Measurements from ENCODE around the gene SLC12A6. TPM values are rescaled to one million over a fixed set of nuclear protein-coding genes. Genes with fewer than 3 reads are reported as not detected.

The SLC12A6 gene
- total and polyA plus RNA-seq, 2 of the 13 experiments (the other 11 are each of a cell fraction or from before 2014, with no cell fraction given), result 15.2 to 30.1 TPM

- CTCF ChIA-PET (ENCODE audit: low intra/inter-chr PET ratio, low total read pairs), result no interaction called here
- Histone ChIP-seq H4K20me1 (ENCODE audit: insufficient read depth, low read length) (no peaks in the 10 kb centered on the region), H3K4me2 (ENCODE audit: low read depth, low read length) (no peak overlapping the region), H3K36me3 (replicated peaks in 1 of 2; ENCODE audit: control insufficient read depth in 1 of 2, insufficient read depth in 2 of 2, low read length in 2 of 2) (0 out of 5 replicates have a peak, but pooled peaks cover 0 to 5% of the 10 kb centered on the region in 2 experiments), H3K4me3 (replicated peaks in 1 of 3; ENCODE audit: insufficient read depth in 1 of 3, low read depth in 2 of 3, low read length in 3 of 3) (no peak overlapping the region), H3K27me3 (ENCODE audit: control insufficient read depth in 1 of 2, insufficient read depth in 2 of 2, low read length in 2 of 2) (no peaks in the 10 kb centered on the region), H3K9ac (ENCODE audit: insufficient read depth, low read depth, low read length) (no peak overlapping the region), H3K4me1 (ENCODE audit: insufficient read depth, low read length) (no peaks in the 10 kb centered on the region), H2AFZ (ENCODE audit: low read length) (no peak overlapping the region), H3K9me3 (ENCODE audit: low read length) (no peaks in the 10 kb centered on the region), H3K79me2 (ENCODE audit: insufficient read depth, low read length) (no peaks in the 10 kb centered on the region), H3K27ac (ENCODE audit: extremely low read length, insufficient read depth, low read length) (no peak overlapping the region)
- in situ Hi-C loops (cut with HindIII; ENCODE audit: extremely low pct_ligation_motif_present, low pct_unique_long_range_greater_than_20kb) (no loop called here), intact Hi-C loops (cut with micrococcal nuclease; ENCODE audit: unreplicated experiment) (no loop called here)
- TF ChIP-seq MAFF (IDR thresholded peaks at IDR 0.05; ENCODE audit: low read depth, low read length), result no peak
- TF ChIP-seq ZBTB49 (CRISPR knock-in tag; IDR thresholded peaks at IDR 0.05; ENCODE audit: borderline replicate concordance), result no peak
- TF ChIP-seq ZNF121 (CRISPR knock-in tag; IDR thresholded peaks at IDR 0.05), result no peak
- TF ChIP-seq ZNF577 (CRISPR knock-in tag; IDR thresholded peaks at IDR 0.05; ENCODE audit: borderline replicate concordance, low read depth), result no peak
- TF ChIP-seq RBFOX2 (IDR thresholded peaks at IDR 0.05; ENCODE audit: low read depth, low read length), result no peak
- TF ChIP-seq EZH2 (conservative IDR thresholded peaks at IDR 0.05; ENCODE audit: low read depth, low read length), result no peak
- no peak for TF ChIP-seq NFAT5 (CRISPR knock-in tag; IDR thresholded peaks at IDR 0.05)
- TF ChIP-seq KAT2B (IDR thresholded peaks at IDR 0.05; ENCODE audit: borderline replicate concordance, low read depth, low read length), result no peak
- no peak for FAIRE-seq
- no TSS peak for BruUV-seq (replicated peaks)
- no peak for DNase-seq (ENCODE audit: low spot score)
- ATAC-seq, result no peak
- POLR2A ChIA-PET, result no interaction called here
Measured at GRCh38 chr15:34275154-34275553, 62.4 kb downstream of the SLC12A6 start.

Measured in HepG2 (cell line).